Neuronal stem cell (in vitro differentiated cells): ENCODE measurements around the gene CAMK1D.

Experiments
- DNase-seq: peaks from one replicate; pipeline ENCODE4 v3.0.0-alpha.2; 2013; ENCODE audit warnings: low spot score
- H2AFZ ChIP-seq: one replicate; pipeline ENCODE4 v1.6.1; 2013; ENCODE audit warnings: mild to moderate bottlenecking, low read length, inconsistent platforms
- H2AK5ac ChIP-seq: 2 replicates; pipeline ENCODE4 v1.6.1; 2013; ENCODE audit warnings: low read depth, mild to moderate bottlenecking, inconsistent platforms, low read length, moderate library complexity, mixed read lengths
- H2BK120ac ChIP-seq: 2 replicates; pipeline ENCODE4 v1.6.1; 2013; ENCODE audit warnings: low read depth, mild to moderate bottlenecking, inconsistent platforms, low read length, moderate library complexity, mixed read lengths
- H2BK12ac ChIP-seq: one replicate; pipeline ENCODE4 v1.6.1; 2013; ENCODE audit warnings: low read length, inconsistent platforms
- H2BK15ac ChIP-seq: 2 replicates; pipeline ENCODE4 v1.6.1; 2013; ENCODE audit warnings: mild to moderate bottlenecking, low read length, inconsistent platforms, mixed read lengths
- H2BK5ac ChIP-seq: one replicate; pipeline ENCODE4 v1.6.1; 2013; ENCODE audit warnings: inconsistent platforms, mild to moderate bottlenecking, low read length, moderate library complexity
- H3K14ac ChIP-seq: one replicate; pipeline ENCODE4 v1.6.1; 2013; ENCODE audit warnings: low read length, inconsistent platforms
- H3K18ac ChIP-seq: 2 replicates; pipeline ENCODE4 v1.6.1; 2013; ENCODE audit warnings: low read length, inconsistent platforms
- H3K23ac ChIP-seq: 2 replicates; pipeline ENCODE4 v1.6.1; 2013; ENCODE audit warnings: low read depth, mild to moderate bottlenecking, mixed read lengths, low read length, inconsistent platforms; ENCODE audit not compliant: poor library complexity
- H3K27ac ChIP-seq: replicated peaks from 3 replicates; pipeline ENCODE4 v1.5.1; 2013; ENCODE audit warnings: low read length, inconsistent platforms
- H3K27me3 ChIP-seq, 3 experiments: 2 replicates each; pipeline ENCODE4 v1.6.1; 2013; ENCODE audit warnings: low read length in 3 of 3, mild to moderate bottlenecking in 2 of 3, inconsistent platforms in 1 of 3, low read depth in 1 of 3, mixed read lengths in 1 of 3, moderate library complexity in 1 of 3; ENCODE audit not compliant: control insufficient read depth in 3 of 3, insufficient read depth in 3 of 3
- H3K36me3 ChIP-seq, 2 donors: replicated peaks in 1 of 2; 2 replicates each; pipeline ENCODE4 v1.6.1; 2013; ENCODE audit warnings: low read length in 2 of 2; ENCODE audit not compliant: control insufficient read depth in 2 of 2, insufficient read depth in 2 of 2
- H3K4ac ChIP-seq: 2 replicates; pipeline ENCODE4 v1.6.1; 2013; ENCODE audit warnings: inconsistent platforms, mild to moderate bottlenecking, low read length, moderate library complexity
- H3K4me1 ChIP-seq, 2 donors: 1 replicate in 1 of 2; 2 replicates in 1 of 2; pipeline ENCODE4 v1.6.1; 2013; ENCODE audit warnings: low read length in 2 of 2, low read depth in 1 of 2; ENCODE audit not compliant: control insufficient read depth in 2 of 2, insufficient read depth in 1 of 2
- H3K4me2 ChIP-seq: one replicate; pipeline ENCODE4 v1.6.1; 2013; ENCODE audit warnings: mild to moderate bottlenecking, low read length, inconsistent platforms; ENCODE audit not compliant: insufficient read depth, poor library complexity, severe bottlenecking
- H3K4me3 ChIP-seq, 2 donors: 2 replicates each; pipeline ENCODE4 v1.5.1; 2013; ENCODE audit warnings: low read length in 2 of 2, mild to moderate bottlenecking in 2 of 2, inconsistent platforms in 1 of 2, moderate library complexity in 1 of 2
- H3K79me1 ChIP-seq: one replicate; pipeline ENCODE4 v1.6.1; 2013; ENCODE audit warnings: low read depth, mild to moderate bottlenecking, inconsistent platforms, low read length, moderate library complexity
- H3K9ac ChIP-seq: one replicate; pipeline ENCODE4 v1.6.1; 2013; ENCODE audit warnings: mild to moderate bottlenecking, low read depth, low read length, inconsistent platforms; ENCODE audit not compliant: poor library complexity
- H3K9me3 ChIP-seq, 2 donors: replicated peaks in 1 of 2; 2 replicates each; pipeline versions ENCODE3 to v1.6.1; 2013; ENCODE audit warnings: low read length in 2 of 2, mild to moderate bottlenecking in 2 of 2, inconsistent platforms in 1 of 2, low read depth in 1 of 2, mixed read lengths in 1 of 2, moderate library complexity in 1 of 2; ENCODE audit not compliant: control insufficient read depth in 2 of 2, insufficient read depth in 1 of 2
- H4K8ac ChIP-seq: one replicate; pipeline ENCODE4 v1.6.1; 2013; ENCODE audit warnings: low read depth, mild to moderate bottlenecking, inconsistent platforms, low read length, moderate library complexity
- H4K91ac ChIP-seq: one replicate; pipeline ENCODE4 v1.6.1; 2013; ENCODE audit warnings: low read length, low read depth, mild to moderate bottlenecking, inconsistent platforms; ENCODE audit not compliant: poor library complexity
- WGBS, 2 donors: extraction: QIAGEN DNeasy Blood & Tissue Kit; methylation state at CpG; one replicate each; pipeline ENCODE4 v1.1.7; 2013; ENCODE audit warnings: missing lambda C conversion rate in 2 of 2, mixed read lengths in 1 of 2; ENCODE audit not compliant: insufficient read length in 2 of 2, insufficient replicate concordance in 1 of 2; ENCODE audit errors: extremely low coverage in 2 of 2; 5-methylcytosine and 5-hydroxymethylcytosine counted together

The CAMK1D gene

DNA sequence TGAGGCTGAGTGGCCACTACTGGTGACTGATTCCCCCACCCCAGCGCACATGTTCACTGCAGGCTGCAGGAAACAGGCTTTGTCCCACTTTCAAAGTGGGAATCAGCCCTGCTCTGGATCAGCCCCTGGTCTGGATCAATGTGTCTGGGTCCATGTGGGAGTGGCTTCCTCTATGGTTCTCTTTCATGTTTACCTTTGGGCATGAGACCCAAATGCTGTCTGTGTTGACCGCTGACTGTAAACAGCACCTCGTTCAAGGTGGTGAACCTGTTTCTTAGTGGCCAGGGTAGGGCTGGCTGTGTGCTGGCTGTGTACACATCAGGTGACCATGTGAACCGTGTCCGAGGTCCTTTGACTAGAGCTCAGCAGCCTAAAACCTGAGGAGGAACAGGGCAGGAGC lies 121.8 kb downstream of the CAMK1D start:
- Histone ChIP-seq H4K8ac (no peak overlapping the region), H2BK12ac (no peak overlapping the region), H3K27ac (no peak overlapping the region), H4K91ac (no peak overlapping the region), H2BK5ac (no peak overlapping the region), H2AK5ac (peak overlapping the region; percentile 40), H3K4me1 (peaks cover 0 to 12% of the 10 kb centered on the region in 2 donors), H3K9ac (no peak overlapping the region), H2BK15ac (peak overlapping the region; percentile 79), H3K4me3 (peak overlapping the region in 1 of 2 donors; percentile 22), H2AFZ (no peak overlapping the region), H3K36me3 (no peaks in the 10 kb centered on the region), H3K4ac (no peak overlapping the region), H3K14ac (no peak overlapping the region), H3K18ac (no peak overlapping the region), H3K79me1 (no peaks in the 10 kb centered on the region), H3K4me2 (no peak overlapping the region), H3K27me3 (no peaks in the 10 kb centered on the region), H3K23ac (peak overlapping the region; percentile 25), H2BK120ac (no peak overlapping the region), H3K9me3 (no peaks in the 10 kb centered on the region)
- WGBS, 2 donors = no CpG with 5 or more reads among the region's 5 CpGs
- no peak for DNase-seq

DNA sequence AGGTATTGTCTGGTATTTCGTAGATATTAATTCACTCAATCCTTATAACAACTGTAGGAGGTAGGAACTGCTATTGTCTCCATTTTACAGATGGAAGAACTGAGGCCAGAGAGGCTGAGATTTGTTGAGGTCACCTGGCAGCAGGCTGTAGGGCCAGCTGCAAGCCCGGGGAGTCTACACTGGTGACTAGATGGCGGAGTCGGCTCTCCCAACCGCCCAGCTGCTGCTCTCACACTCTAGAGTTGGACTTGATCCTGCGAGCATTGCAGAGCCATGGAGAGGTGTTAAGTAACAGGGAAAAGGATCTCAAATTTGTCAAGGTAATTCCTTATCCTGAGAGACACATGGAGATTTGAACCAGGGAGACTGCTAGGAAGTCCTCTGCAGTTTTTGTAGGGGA lies 124.1 kb downstream of the CAMK1D start:
- Histone ChIP-seq H3K79me1 (no peaks in the 10 kb centered on the region), H2BK120ac (no peak overlapping the region), H2BK15ac (no peak overlapping the region)

DNA sequence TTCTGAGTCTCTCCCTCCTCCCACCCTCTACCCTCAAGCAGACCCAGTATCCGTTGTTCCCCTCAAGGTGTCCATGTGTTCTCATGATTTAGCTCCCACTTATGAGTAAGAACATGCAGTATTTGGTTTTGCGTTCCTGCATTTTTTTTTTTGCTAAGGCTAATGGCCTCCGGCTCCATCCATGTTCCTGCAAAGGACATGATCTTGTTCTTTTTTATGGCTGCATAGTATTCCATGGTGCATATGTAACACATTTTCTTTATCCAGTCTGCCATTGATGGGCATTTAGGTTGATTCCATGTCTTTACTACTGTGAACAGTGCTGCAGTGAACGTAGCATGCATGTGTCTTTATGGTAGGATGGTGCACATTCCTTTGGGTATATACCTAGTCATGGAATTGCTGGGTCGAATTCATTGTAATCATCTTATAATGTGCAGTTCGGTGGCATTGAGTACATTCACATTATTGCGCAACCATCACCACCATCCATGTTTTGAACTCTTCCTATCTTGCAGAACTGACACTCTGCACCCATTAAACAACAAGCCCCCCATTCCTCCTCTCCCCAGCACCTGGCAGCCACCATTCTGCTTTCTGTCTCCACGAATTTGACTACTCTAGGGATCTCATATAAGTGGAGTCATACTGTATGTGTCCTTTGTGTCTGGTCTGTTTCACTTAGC lies 125.5 kb downstream of the CAMK1D start:
- Histone ChIP-seq H3K9ac (no peak overlapping the region), H3K79me1 (no peaks in the 10 kb centered on the region), H4K91ac (no peak overlapping the region), H3K27me3 (no peaks in the 10 kb centered on the region), H3K9me3 (no peaks in the 10 kb centered on the region), H2AFZ (no peak overlapping the region), H3K4me3 (no peak overlapping the region), H3K14ac (no peak overlapping the region), H2BK5ac (no peak overlapping the region), H2BK15ac (no peak overlapping the region), H3K23ac (no peak overlapping the region), H4K8ac (no peak overlapping the region), H3K27ac (no peak overlapping the region), H3K4me1 (peaks cover 0 to 2% of the 10 kb centered on the region in 2 donors), H3K36me3 (no peaks in the 10 kb centered on the region), H3K4ac (no peak overlapping the region), H3K4me2 (no peak overlapping the region), H2BK120ac (no peak overlapping the region), H3K18ac (no peak overlapping the region), H2BK12ac (no peak overlapping the region), H2AK5ac (no peak overlapping the region)
- no CpG with 5 or more reads among the region's 8 CpGs for WGBS, 2 donors
- no peak for DNase-seq

More for the DNA sequence above, 124.1 kb downstream of the CAMK1D start:
- no peak overlapping the region for H2BK12ac ChIP-seq
- no peak overlapping the region for H2BK5ac ChIP-seq
- H4K91ac ChIP-seq = no peak overlapping the region
- DNase-seq = no peak
- no peak overlapping the region for H3K23ac ChIP-seq
- peaks cover 0 to 9% of the 10 kb centered on the region in 2 donors for H3K4me1 ChIP-seq
- H3K27me3 ChIP-seq = no peaks in the 10 kb centered on the region
- H2AFZ ChIP-seq = no peak overlapping the region
- H3K4ac ChIP-seq = no peak overlapping the region
- H4K8ac ChIP-seq = no peak overlapping the region
- no peak overlapping the region for H3K18ac ChIP-seq
- WGBS, 2 donors = no CpG with 5 or more reads among the region's 6 CpGs
- H3K9me3 ChIP-seq = no peaks in the 10 kb centered on the region
- H3K36me3 ChIP-seq = no peaks in the 10 kb centered on the region
- H3K9ac ChIP-seq = no peak overlapping the region
- H3K14ac ChIP-seq = no peak overlapping the region
- H3K4me3 ChIP-seq = no peak overlapping the region
- no peak overlapping the region for H3K4me2 ChIP-seq
- H3K27ac ChIP-seq = no peak overlapping the region
- H2AK5ac ChIP-seq = no peak overlapping the region

DNA sequence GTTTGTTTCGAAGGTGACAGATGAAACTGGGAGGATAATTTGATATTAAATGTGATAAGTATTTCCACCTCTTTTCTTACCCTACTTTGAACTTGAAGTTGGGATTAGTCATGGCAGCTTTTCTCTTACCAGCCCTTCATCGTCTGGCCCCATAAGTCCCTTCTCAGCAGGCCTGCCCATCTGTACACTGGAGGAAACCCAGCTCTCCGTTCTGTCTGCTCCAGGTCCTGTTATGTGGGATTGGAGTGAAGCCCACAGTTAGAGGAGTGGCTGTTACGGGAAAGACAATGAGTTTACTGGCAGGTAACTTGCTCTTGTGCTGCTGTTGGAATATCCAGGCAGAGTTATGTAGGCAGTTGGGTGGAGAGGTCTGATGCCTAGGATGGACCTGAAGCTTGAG lies 127.3 kb downstream of the CAMK1D start:
- Histone ChIP-seq H4K91ac (no peak overlapping the region), H3K14ac (no peak overlapping the region), H4K8ac (no peak overlapping the region), H2AK5ac (no peak overlapping the region), H2AFZ (no peak overlapping the region), H3K9ac (no peak overlapping the region), H3K27me3 (no peaks in the 10 kb centered on the region), H2BK12ac (no peak overlapping the region), H3K36me3 (peaks cover 0 to 1% of the 10 kb centered on the region in 2 donors), H3K4me1 (peaks cover 0 to under 1% of the 10 kb centered on the region in 2 donors), H2BK120ac (no peak overlapping the region), H3K23ac (no peak overlapping the region), H3K4ac (no peak overlapping the region), H3K79me1 (no peaks in the 10 kb centered on the region), H2BK5ac (no peak overlapping the region), H3K27ac (no peak overlapping the region), H3K18ac (no peak overlapping the region), H3K4me3 (no peak overlapping the region), H3K9me3 (peaks cover 0 to 6% of the 10 kb centered on the region in 2 donors), H3K4me2 (no peak overlapping the region), H2BK15ac (no peak overlapping the region)
- DNase-seq = no peak
- WGBS, 2 donors = no CpG with 5 or more reads among the region's 4 CpGs
